Effector memory CD8-positive, alpha-beta T cell (primary cell): ENCODE measurements around the gene THPO.

Experiments used
- ATAC-seq: fragments of 150-1000 bp; cut with Tn5 transposase; replicated peaks from 2 replicates; pipeline ENCODE4 v1.10.0; 2021; ENCODE audit warnings: mild to moderate bottlenecking, moderate library complexity
- DNase-seq, 3 experiments: peaks; one replicate each; pipeline ENCODE4 v3.0.0; 2021
- H3K27ac Mint-ChIP-seq, 2 donors: one replicate each; pipeline ENCODE4 v1.8.0; 2022; ENCODE audit warnings: mild to moderate bottlenecking in 2 of 2, mixed read lengths in 2 of 2, moderate library complexity in 2 of 2
- H3K27me3 Mint-ChIP-seq, 2 donors: one replicate each; pipeline ENCODE4 v1.8.0; 2022; ENCODE audit warnings: mixed read lengths in 2 of 2
- H3K36me3 Mint-ChIP-seq: one replicate; pipeline ENCODE4 v1.8.0; 2022; ENCODE audit warnings: mild to moderate bottlenecking, moderate library complexity, mixed read lengths; ENCODE audit not compliant: insufficient read depth
- H3K4me1 Mint-ChIP-seq, 2 donors: one replicate each; pipeline ENCODE4 v1.8.0; 2022; ENCODE audit warnings: low read depth in 2 of 2, mixed read lengths in 2 of 2
- H3K4me3 Mint-ChIP-seq, 2 donors: one replicate each; pipeline ENCODE4 v1.8.0; 2022; ENCODE audit warnings: mild to moderate bottlenecking in 2 of 2, mixed read lengths in 2 of 2, moderate library complexity in 2 of 2
- H3K9me3 Mint-ChIP-seq, 2 donors: one replicate each; pipeline ENCODE4 v1.8.0; 2022; ENCODE audit warnings: mixed read lengths in 2 of 2

THPO gene

GRCh38 chr3:184381261-184382224, 3.5 kb upstream of the THPO start:
- H3K27me3 Mint-ChIP-seq = peaks cover 77 to 93% of the 10 kb centered on the region in 2 donors
- H3K36me3 Mint-ChIP-seq = peaks cover 2% of the 10 kb centered on the region
- peaks cover 9 to 14% of the 10 kb centered on the region in 2 donors for H3K4me1 Mint-ChIP-seq
- DNase-seq (no peak), ATAC-seq (peak; percentile 35)
- no peaks in the 10 kb centered on the region for H3K9me3 Mint-ChIP-seq
- H3K27ac Mint-ChIP-seq = no peak overlapping the region
- H3K4me3 Mint-ChIP-seq = peak overlapping the region; percentile 60 to 62

- Mint-ChIP-seq H3K36me3 (peaks cover 2% of the 10 kb centered on the region), H3K27me3 (peaks cover 81 to 93% of the 10 kb centered on the region in 2 donors), H3K4me3 (peak overlapping the region; percentile 60 to 62), H3K9me3 (no peaks in the 10 kb centered on the region), H3K4me1 (peaks cover 9 to 14% of the 10 kb centered on the region in 2 donors), H3K27ac (no peak overlapping the region)
- ATAC-seq (peak; percentile 58), DNase-seq (peak in 1 of 3 experiments; percentile 13)
Observed at GRCh38 chr3:184380627-184381260, 2.7 kb upstream of the THPO start.

- Mint-ChIP-seq H3K4me3 (peak overlapping the region; percentile 60 to 62), H3K27ac (no peak overlapping the region), H3K4me1 (peaks cover 9 to 14% of the 10 kb centered on the region in 2 donors), H3K36me3 (peaks cover 2% of the 10 kb centered on the region), H3K9me3 (no peaks in the 10 kb centered on the region), H3K27me3 (peaks cover 85 to 93% of the 10 kb centered on the region in 2 donors)
- peak; percentile 41 for ATAC-seq
- no peak for DNase-seq
Observed at GRCh38 chr3:184380185-184380626, 2.2 kb upstream of the THPO start.

GRCh38 chr3:184379358-184380184, 1.6 kb upstream of the THPO start, which contains the start of gene CHRD:
CHRD (plus strand) TSS chr3:184380054; CDS start chr3:184380319, 265 bp downstream.
- Mint-ChIP-seq H3K4me3 (peak within 1 kb of the TSS; percentile 70 to 72), H3K36me3 (peaks cover 2% of the 10 kb centered on the region), H3K27me3 (peaks cover 83 to 93% of the 10 kb centered on the region in 2 donors), H3K9me3 (no peaks in the 10 kb centered on the region), H3K27ac (no peak within 1 kb of the TSS), H3K4me1 (peaks cover 9 to 14% of the 10 kb centered on the region in 2 donors)
- no peak for DNase-seq
- ATAC-seq = no peak

- ATAC-seq (no peak), DNase-seq (no peak)
- Mint-ChIP-seq H3K4me1 (peaks cover 9 to 14% of the 10 kb centered on the region in 2 donors), H3K9me3 (no peaks in the 10 kb centered on the region), H3K27me3 (peaks cover 75 to 85% of the 10 kb centered on the region in 2 donors), H3K36me3 (peaks cover 2% of the 10 kb centered on the region), H3K27ac (no peak overlapping the region), H3K4me3 (peak overlapping the region; percentile 70 to 72)
Observed at GRCh38 chr3:184378651-184379357, 797 bp upstream of the THPO start.

GRCh38 chr3:184377374-184377773, 633 bp downstream of the THPO start:
- peaks cover 64 to 71% of the 10 kb centered on the region in 2 donors for H3K27me3 Mint-ChIP-seq

GRCh38 chr3:184375747-184376461, 2.1 kb downstream of the THPO start:
- Mint-ChIP-seq H3K36me3 (peaks cover 8% of the 10 kb centered on the region), H3K4me3 (no peak overlapping the region), H3K9me3 (no peaks in the 10 kb centered on the region), H3K27me3 (peaks cover 51 to 56% of the 10 kb centered on the region in 2 donors), H3K27ac (no peak overlapping the region), H3K4me1 (peaks cover 7 to 12% of the 10 kb centered on the region in 2 donors)
- ATAC-seq (no peak), DNase-seq (no peak)

More at GRCh38 chr3:184377374-184377773, 633 bp downstream of the THPO start:
- no peak overlapping the region for H3K4me3 Mint-ChIP-seq
- DNase-seq = no peak
- ATAC-seq = no peak
- peaks cover 3% of the 10 kb centered on the region for H3K36me3 Mint-ChIP-seq
- no peaks in the 10 kb centered on the region for H3K9me3 Mint-ChIP-seq
- H3K4me1 Mint-ChIP-seq = peaks cover 9 to 14% of the 10 kb centered on the region in 2 donors
- H3K27ac Mint-ChIP-seq = no peak overlapping the region

- no peak overlapping the region for H3K4me3 Mint-ChIP-seq
- peaks cover 3 to 6% of the 10 kb centered on the region in 2 donors for H3K4me1 Mint-ChIP-seq
- peaks cover 36 to 39% of the 10 kb centered on the region in 2 donors for H3K27me3 Mint-ChIP-seq
- no peak for ATAC-seq
- no peak for DNase-seq
- H3K9me3 Mint-ChIP-seq = no peaks in the 10 kb centered on the region
- H3K36me3 Mint-ChIP-seq = peaks cover 8% of the 10 kb centered on the region
- H3K27ac Mint-ChIP-seq = no peak overlapping the region
Observed at GRCh38 chr3:184373422-184373821, 4.6 kb downstream of the THPO start.

- DNase-seq (no peak), ATAC-seq (no peak)
- Mint-ChIP-seq H3K27ac (no peak overlapping the region), H3K4me3 (no peak overlapping the region), H3K36me3 (peaks cover 13% of the 10 kb centered on the region), H3K4me1 (peaks cover 3 to 5% of the 10 kb centered on the region in 2 donors), H3K9me3 (no peaks in the 10 kb centered on the region), H3K27me3 (peaks cover 31 to 33% of the 10 kb centered on the region in 2 donors)
Observed at GRCh38 chr3:184372911-184373310, 5.1 kb downstream of the THPO start.

GRCh38 chr3:184372296-184372821, 5.6 kb downstream of the THPO start:
- ATAC-seq (no peak), DNase-seq (no peak)
- Mint-ChIP-seq H3K4me1 (peaks cover 3% of the 10 kb centered on the region in 2 donors), H3K36me3 (peaks cover 18% of the 10 kb centered on the region), H3K27me3 (peaks cover 25 to 28% of the 10 kb centered on the region in 2 donors), H3K27ac (peak overlapping the region in 1 of 2 donors; percentile 7), H3K4me3 (no peak overlapping the region), H3K9me3 (no peaks in the 10 kb centered on the region)

- Mint-ChIP-seq H3K9me3 (no peaks in the 10 kb centered on the region), H3K36me3 (peaks cover 25% of the 10 kb centered on the region), H3K4me1 (peaks cover 3 to 6% of the 10 kb centered on the region in 2 donors), H3K4me3 (no peak overlapping the region), H3K27ac (no peak overlapping the region), H3K27me3 (peaks cover 17 to 20% of the 10 kb centered on the region in 2 donors)
- DNase-seq (peak; percentile 36 to 44 (median 41)), ATAC-seq (peak; percentile 89)
Observed at GRCh38 chr3:184371570-184372018, 6.4 kb downstream of the THPO start.
